HEK293T (cell line): Measurements from ENCODE around the gene NACC2.
A peak's percentile ranks its signal among the peaks of the same experiment; 100 is the strongest.

Source experiments
- CTCF ChIA-PET: fragments of 350-600 bp; formaldehyde crosslinking; extraction: SDS; loops from one replicate; lab custom pipeline; 2021; ENCODE audit warnings: antibody characterized with exemption, inconsistent platforms; lab: Yijun Ruan, JAX
- POLR2A ChIA-PET: fragments of 350-600 bp; formaldehyde crosslinking; extraction: SDS; loops from one replicate; lab custom pipeline; 2020; ENCODE audit warnings: antibody characterized with exemption, inconsistent platforms; lab: Yijun Ruan, JAX
- DNase-seq: peaks from one replicate; pipeline ENCODE4 v3.0.0; 2012; ENCODE audit warnings: mixed read lengths; ENCODE audit errors: extremely low spot score
- ARNT ChIP-seq: fragments of 450-650 bp; IDR thresholded peaks from 2 replicates; pipeline ENCODE4 v1.6.1; 2017; ENCODE audit warnings: mild to moderate bottlenecking
- BHLHE40 ChIP-seq: fragments of 450-650 bp; IDR thresholded peaks from 2 replicates; pipeline ENCODE4 v1.6.1; 2016; ENCODE audit warnings: mild to moderate bottlenecking, moderate library complexity, borderline replicate concordance
- CTBP1 ChIP-seq: fragments of 450-650 bp; IDR thresholded peaks from 2 replicates; pipeline ENCODE4 v1.6.1; 2016; ENCODE audit warnings: borderline replicate concordance
- ELF4 ChIP-seq: fragments of 450-650 bp; IDR thresholded peaks from 2 replicates; pipeline ENCODE4 v1.6.1; 2017; ENCODE audit warnings: antibody characterized with exemption
- FOXA1 ChIP-seq: fragments of 450-650 bp; IDR thresholded peaks from 2 replicates; pipeline ENCODE4 v1.6.1; 2016; ENCODE audit warnings: mild to moderate bottlenecking
- FOXK2 ChIP-seq: fragments of 450-650 bp; IDR thresholded peaks from 2 replicates; pipeline ENCODE4 v1.6.1; 2016; ENCODE audit warnings: mild to moderate bottlenecking
- FOXM1 ChIP-seq: fragments of 450-650 bp; IDR thresholded peaks from 2 replicates; pipeline ENCODE4 v1.6.1; 2017; ENCODE audit warnings: mild to moderate bottlenecking, borderline replicate concordance
- HDGF ChIP-seq: fragments of 450-650 bp; IDR thresholded peaks from 2 replicates; pipeline ENCODE4 v1.6.1; 2017; ENCODE audit warnings: antibody characterized with exemption, borderline replicate concordance
- L3MBTL2 ChIP-seq: fragments of 450-650 bp; conservative IDR thresholded peaks from 2 replicates; pipeline ENCODE4 v1.6.1; 2016; ENCODE audit warnings: mild to moderate bottlenecking
- LEF1 ChIP-seq: fragments of 450-650 bp; IDR thresholded peaks from 2 replicates; pipeline ENCODE4 v1.6.1; 2017; ENCODE audit warnings: mild to moderate bottlenecking, borderline replicate concordance
- NFRKB ChIP-seq: fragments of 450-650 bp; IDR thresholded peaks from 2 replicates; pipeline ENCODE4 v1.6.1; 2016; ENCODE audit warnings: mild to moderate bottlenecking, moderate library complexity
- PKNOX1 ChIP-seq: fragments of 450-650 bp; IDR thresholded peaks from 2 replicates; pipeline ENCODE4 v1.6.1; 2016
- SP1 ChIP-seq: fragments of 450-650 bp; IDR thresholded peaks from 2 replicates; pipeline ENCODE4 v1.6.1; 2017
- SUZ12 ChIP-seq: fragments of 450-650 bp; IDR thresholded peaks from 2 replicates; pipeline ENCODE4 v1.6.1; 2016; ENCODE audit warnings: mild to moderate bottlenecking
- TARDBP ChIP-seq: fragments of 450-650 bp; IDR thresholded peaks from 2 replicates; pipeline ENCODE4 v1.6.1; 2016
- ZNF384 ChIP-seq: fragments of 450-650 bp; IDR thresholded peaks from 2 replicates; pipeline ENCODE4 v1.6.1; 2016

NACC2 gene

GRCh38 chr9:136121801-136122200 lies 26.7 kb upstream of the NACC2 start:
- ChIA-PET POLR2A (interaction anchor here (1.0 kb wide), 1 partner anchor 10 kb away, joined by 3 read pairs; no protein-coding TSS in a partner anchor), CTCF (interaction anchor here (0.5 to 2.3 kb wide), 5 partner anchors 10 to 154 kb away, joined by 3 to 12 read pairs (median 3); no protein-coding TSS in a partner anchor)

GRCh38 chr9:136120438-136120844 lies 25.4 kb upstream of the NACC2 start:
- POLR2A ChIA-PET = interaction anchor here (1.0 to 1.6 kb wide), 3 partner anchors 10 to 150 kb away, joined by 3 to 5 read pairs (median 5); no protein-coding TSS in a partner anchor
- CTCF ChIA-PET = interaction anchor here (1.4 kb wide), 1 partner anchor 153 kb away, joined by 3 read pairs; no protein-coding TSS in a partner anchor
- no peak for TF ChIP-seq SUZ12
- no peak for TF ChIP-seq CTBP1
- TF ChIP-seq ZNF384 = no peak
- no peak for TF ChIP-seq SP1
- no peak for TF ChIP-seq NFRKB
- TF ChIP-seq HDGF = no peak
- TF ChIP-seq TARDBP = no peak
- no peak for TF ChIP-seq ELF4
- TF ChIP-seq FOXA1 = no peak
- TF ChIP-seq FOXK2 = no peak
- TF ChIP-seq PKNOX1 = no peak
- no peak for TF ChIP-seq ARNT
- no peak for TF ChIP-seq BHLHE40
- no peak for TF ChIP-seq FOXM1
- no peak for TF ChIP-seq L3MBTL2
- TF ChIP-seq LEF1 = no peak
- DNase-seq = no peak

More at GRCh38 chr9:136121801-136122200, 26.7 kb upstream of the NACC2 start:
- DNase-seq = no peak
- TF ChIP-seq HDGF (no peak), CTBP1 (no peak), BHLHE40 (no peak), ARNT (no peak), FOXK2 (no peak), TARDBP (no peak)

- CTCF ChIA-PET = interaction anchor here (1.4 kb wide), 1 partner anchor 153 kb away, joined by 3 read pairs; no protein-coding TSS in a partner anchor
- no peak for TF ChIP-seq TARDBP
- POLR2A ChIA-PET = interaction anchor here (0.9 to 1.6 kb wide), 5 partner anchors 9 to 150 kb away, joined by 3 to 5 read pairs (median 4); partner anchors contain the start of gene NACC2
- DNase-seq = no peak
Observed at GRCh38 chr9:136119883-136120393, 24.8 kb upstream of the NACC2 start.

- no peak for TF ChIP-seq LEF1
- peak; percentile 38; the same call in 1 of the 2 replicates for TF ChIP-seq L3MBTL2
- POLR2A ChIA-PET = interaction anchor here (0.9 to 1.5 kb wide), 5 partner anchors 8 to 149 kb away, joined by 3 to 5 read pairs (median 3); partner anchors contain the start of gene NACC2
- CTCF ChIA-PET = interaction anchor here (1.4 kb wide), 1 partner anchor 152 kb away, joined by 3 read pairs; no protein-coding TSS in a partner anchor
- no peak for DNase-seq
Observed at GRCh38 chr9:136119061-136119882, 24.2 kb upstream of the NACC2 start.

GRCh38 chr9:136118320-136119060 lies 23.4 kb upstream of the NACC2 start, which contains the start of gene TMEM250:
TMEM250 (minus strand) TSS chr9:136118875; CDS start chr9:136116900, 1,975 bp downstream.
- CTCF ChIA-PET = interaction anchor here (1.0 to 1.1 kb wide), 2 partner anchors 20 to 28 kb away, joined by 3 read pairs; no protein-coding TSS in a partner anchor

GRCh38 chr9:136117916-136118319 lies 22.8 kb upstream of the NACC2 start:
- no peak for DNase-seq
- CTCF ChIA-PET = interaction anchor here (1.0 to 1.1 kb wide), 2 partner anchors 21 to 28 kb away, joined by 3 read pairs; no protein-coding TSS in a partner anchor

More at GRCh38 chr9:136118320-136119060, 23.4 kb upstream of the NACC2 start, which contains the start of gene TMEM250:
- peak; percentile 65 for TF ChIP-seq FOXM1
- TF ChIP-seq LEF1 = no peak; the same call in 1 of the 2 replicates
- peak; percentile 97 for DNase-seq
- POLR2A ChIA-PET = interaction anchor here (0.9 to 2.1 kb wide), 4 partner anchors 9 to 149 kb away, joined by 3 to 11 read pairs (median 3); no protein-coding TSS in a partner anchor

More at GRCh38 chr9:136117916-136118319, 22.8 kb upstream of the NACC2 start:
- TF ChIP-seq ZNF384 = no peak
- TF ChIP-seq HDGF = no peak
- no peak for TF ChIP-seq SUZ12
- TF ChIP-seq FOXA1 = no peak
- TF ChIP-seq BHLHE40 = no peak
- no peak for TF ChIP-seq ELF4
- TF ChIP-seq SP1 = no peak
- TF ChIP-seq L3MBTL2 = no peak
- TF ChIP-seq ARNT = no peak
- TF ChIP-seq FOXM1 = no peak
- TF ChIP-seq NFRKB = no peak
- TF ChIP-seq TARDBP = no peak
- TF ChIP-seq PKNOX1 = no peak; the same call in 1 of the 2 replicates
- no peak for TF ChIP-seq LEF1
- no peak for TF ChIP-seq FOXK2
- TF ChIP-seq CTBP1 = no peak
- POLR2A ChIA-PET = interaction anchor here (0.9 to 2.1 kb wide), 4 partner anchors 9 to 150 kb away, joined by 3 to 11 read pairs (median 3); no protein-coding TSS in a partner anchor
